CD8-positive, alpha-beta memory T cell (primary cell): ENCODE data around the gene CAMK1D. TPM values are rescaled to one million over a fixed set of nuclear protein-coding genes. Genes with fewer than 3 reads are reported as not detected.
A peak's percentile ranks its signal among the peaks of the same experiment; 100 is the strongest.
"Not testable (repeated sequence)": the region's sequence is repeated elsewhere in the genome, so short reads cannot be mapped to it uniquely, and the experiment has no call there.

Experiments used
- CTCF ChIA-PET: fragments of 350-600 bp; sonication (Branson Sonifier 250); formaldehyde crosslinking; loops from one replicate; lab custom pipeline; 2021; ENCODE audit warnings: antibody characterized with exemption; lab: Charles Lee
- POLR2A ChIA-PET: fragments of 350-600 bp; sonication (Branson Sonifier 250); formaldehyde crosslinking; loops from one replicate; lab custom pipeline; 2021; ENCODE audit warnings: antibody characterized with exemption; lab: Charles Lee
- DNase-seq, 5 donors: peaks; one replicate each; pipeline versions ENCODE4 v3.0.0 to v3.0.0-alpha.2; 2020 to 2022; ENCODE audit warnings: mixed read lengths in 1 of 5
- H3K27ac ChIP-seq: one replicate; pipeline ENCODE4 v1.7.0; 2013; ENCODE audit warnings: low read depth, mild to moderate bottlenecking, low read length, moderate library complexity
- H3K27me3 ChIP-seq: 2 replicates; pipeline ENCODE4 v1.7.0; 2013; ENCODE audit warnings: low read length, mild to moderate bottlenecking; ENCODE audit not compliant: insufficient read depth, poor library complexity, severe bottlenecking
- H3K36me3 ChIP-seq: 2 replicates; pipeline ENCODE4 v1.7.0; 2013; ENCODE audit warnings: mild to moderate bottlenecking, low read length, moderate library complexity; ENCODE audit not compliant: insufficient read depth
- H3K4me1 ChIP-seq: 2 replicates; pipeline ENCODE4 v1.7.0; 2013; ENCODE audit warnings: mild to moderate bottlenecking, low read length, moderate library complexity; ENCODE audit not compliant: insufficient read depth
- H3K4me3 ChIP-seq: 2 replicates; pipeline ENCODE4 v1.7.0; 2013; ENCODE audit warnings: mild to moderate bottlenecking, low read length
- H3K9me3 ChIP-seq: 2 replicates; pipeline ENCODE4 v1.7.0; 2013; ENCODE audit warnings: mild to moderate bottlenecking, low read length
- H3K27ac Mint-ChIP-seq, 8 donors: one replicate each; pipeline ENCODE4 v1.8.0; 2020 to 2021; ENCODE audit warnings: mixed read lengths in 8 of 8, mild to moderate bottlenecking in 6 of 8, inconsistent platforms in 3 of 8, moderate library complexity in 3 of 8
- H3K27me3 Mint-ChIP-seq, 2 donors: one replicate each; pipeline ENCODE4 v1.8.0; 2020 to 2021; ENCODE audit warnings: mixed read lengths in 2 of 2, mild to moderate bottlenecking in 1 of 2, moderate library complexity in 1 of 2
- H3K36me3 Mint-ChIP-seq, 3 donors: one replicate each; pipeline ENCODE4 v1.8.0; 2020 to 2021; ENCODE audit warnings: mixed read lengths in 3 of 3, inconsistent platforms in 1 of 3, mild to moderate bottlenecking in 1 of 3
- H3K4me1 Mint-ChIP-seq, 3 donors: one replicate each; pipeline ENCODE4 v1.8.0; 2020 to 2021; ENCODE audit warnings: mixed read lengths in 3 of 3, inconsistent platforms in 1 of 3, mild to moderate bottlenecking in 1 of 3
- H3K4me3 Mint-ChIP-seq, 7 donors: one replicate each; pipeline ENCODE4 v1.8.0; 2020 to 2021; ENCODE audit warnings: mixed read lengths in 7 of 7, mild to moderate bottlenecking in 6 of 7, moderate library complexity in 4 of 7, inconsistent platforms in 2 of 7
- H3K9me3 Mint-ChIP-seq, 5 donors: one replicate each; pipeline ENCODE4 v1.8.0; 2020 to 2022; ENCODE audit warnings: mixed read lengths in 5 of 5, mild to moderate bottlenecking in 3 of 5, moderate library complexity in 2 of 5, inconsistent platforms in 1 of 5
- polyA plus RNA-seq: library from polyadenylated mRNA; unstranded; fragments of 300-500 nt; fragmentation: Illumina TruSeq; gene quantifications from one replicate; pipeline ENCODE4 v1.2.3, GENCODE V29; 2021
- total RNA-seq, 2 experiments: library from RNA; stranded (reverse); gene quantifications; one replicate each; pipeline ENCODE4 v1.2.3, GENCODE V29; 2021

Gene CAMK1D
- total and polyA plus RNA-seq, 3 experiments from 2014 or later: 8.9 to 15.1 (median 10.0) TPM

DNA sequence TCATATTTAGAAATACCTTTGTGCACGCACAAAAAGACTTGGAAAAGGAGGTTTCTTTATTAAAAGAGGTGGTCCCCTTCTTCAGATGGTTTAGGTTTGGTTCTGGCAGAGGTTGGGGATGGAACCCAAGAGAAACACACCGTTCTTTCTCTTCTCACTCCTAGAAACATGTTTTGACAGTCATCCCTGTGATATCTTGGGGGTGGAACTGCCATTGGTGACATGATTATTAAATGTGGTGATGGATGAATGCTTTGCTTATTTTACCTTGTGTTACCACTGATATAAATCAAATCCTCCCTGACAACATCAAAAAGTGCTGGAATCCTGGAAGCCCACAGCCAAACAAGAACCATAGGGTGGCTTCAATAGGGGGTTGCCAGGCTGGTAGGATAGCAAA, 505.6 kb downstream of the CAMK1D start:
- DNase-seq: no peak
- CTCF ChIA-PET: no interaction called here
- Mint-ChIP-seq H3K27me3 (peaks cover 7 to 42% of the 10 kb centered on the region in 2 donors), H3K27ac (no peak overlapping the region), H3K4me3 (no peak overlapping the region), H3K36me3 (no peaks in the 10 kb centered on the region), H3K9me3 (peaks cover 0 to 2% (median 0%) of the 10 kb centered on the region in 5 donors), H3K4me1 (no peaks in the 10 kb centered on the region)
- H3K9me3 ChIP-seq: no peaks in the 10 kb centered on the region
- H3K4me3 ChIP-seq: no peak overlapping the region
- POLR2A ChIA-PET: no interaction called here
- H3K27ac ChIP-seq: no peak overlapping the region
- no peaks in the 10 kb centered on the region for H3K4me1 ChIP-seq
- H3K27me3 ChIP-seq: no peaks in the 10 kb centered on the region
- no peaks in the 10 kb centered on the region for H3K36me3 ChIP-seq

DNA sequence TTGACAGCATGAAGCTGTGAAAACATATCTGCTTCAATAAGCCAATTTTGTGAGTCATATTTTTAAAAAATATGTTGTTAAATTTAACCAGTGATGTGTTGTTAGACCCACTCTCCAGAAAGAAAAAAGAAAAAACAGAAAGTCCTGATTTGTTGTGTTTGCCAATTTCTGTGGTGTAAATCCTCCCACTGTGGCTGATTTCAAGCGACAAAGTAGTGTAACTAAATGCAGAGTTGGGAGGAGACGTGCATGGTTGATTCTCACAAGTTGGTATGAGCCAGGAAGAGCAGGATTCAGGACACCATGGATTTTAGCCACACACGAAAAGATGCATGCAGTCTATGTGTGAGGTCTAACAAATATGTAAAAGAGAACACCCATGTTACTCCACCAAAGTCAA, 513.1 kb downstream of the CAMK1D start:
- H3K4me3 Mint-ChIP-seq: no peak overlapping the region
- Histone ChIP-seq H3K9me3 (no peaks in the 10 kb centered on the region), H3K4me1 (no peaks in the 10 kb centered on the region), H3K36me3 (no peaks in the 10 kb centered on the region), H3K27me3 (no peaks in the 10 kb centered on the region), H3K27ac (no peak overlapping the region), H3K4me3 (no peak overlapping the region)
- ChIA-PET POLR2A (no interaction called here), CTCF (interaction anchor here (0.7 kb wide), 1 partner anchor 607 kb away, joined by 3 read pairs; no protein-coding TSS in a partner anchor)
- H3K27ac Mint-ChIP-seq: no peak overlapping the region
- no peak for DNase-seq
- no peaks in the 10 kb centered on the region for H3K36me3 Mint-ChIP-seq
- H3K27me3 Mint-ChIP-seq: peaks cover 0 to 9% of the 10 kb centered on the region in 2 donors
- H3K4me1 Mint-ChIP-seq: no peaks in the 10 kb centered on the region
- peaks cover 0 to 9% (median 0%) of the 10 kb centered on the region in 5 donors for H3K9me3 Mint-ChIP-seq

DNA sequence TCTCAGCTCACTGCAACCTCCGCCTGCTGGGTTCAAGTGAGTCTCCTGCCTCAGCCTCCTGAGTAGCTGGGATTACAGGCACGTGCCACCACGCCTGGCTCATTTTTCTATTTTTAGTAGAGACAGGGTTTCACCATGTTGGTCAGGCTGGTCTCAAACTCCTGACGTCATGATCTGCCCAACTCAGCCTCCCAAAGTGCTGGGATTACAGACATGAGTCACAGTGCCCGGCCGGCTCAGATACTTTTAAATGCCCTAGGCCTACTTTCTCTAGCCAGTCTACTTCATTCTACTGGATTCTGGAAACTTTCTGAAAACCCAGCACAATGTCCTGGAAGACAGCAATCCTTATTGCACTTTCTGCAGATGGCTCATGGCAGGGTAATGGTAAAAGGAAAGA, 516.2 kb downstream of the CAMK1D start:
- H3K9me3 Mint-ChIP-seq, H3K36me3 Mint-ChIP-seq, H3K27me3 Mint-ChIP-seq, H3K36me3 ChIP-seq, H3K9me3 ChIP-seq, CTCF ChIA-PET, H3K4me1 Mint-ChIP-seq, H3K27ac Mint-ChIP-seq, H3K27me3 ChIP-seq, H3K4me3 ChIP-seq, H3K27ac ChIP-seq, DNase-seq, H3K4me1 ChIP-seq, H3K4me3 Mint-ChIP-seq, POLR2A ChIA-PET: not testable (repeated sequence)

DNA sequence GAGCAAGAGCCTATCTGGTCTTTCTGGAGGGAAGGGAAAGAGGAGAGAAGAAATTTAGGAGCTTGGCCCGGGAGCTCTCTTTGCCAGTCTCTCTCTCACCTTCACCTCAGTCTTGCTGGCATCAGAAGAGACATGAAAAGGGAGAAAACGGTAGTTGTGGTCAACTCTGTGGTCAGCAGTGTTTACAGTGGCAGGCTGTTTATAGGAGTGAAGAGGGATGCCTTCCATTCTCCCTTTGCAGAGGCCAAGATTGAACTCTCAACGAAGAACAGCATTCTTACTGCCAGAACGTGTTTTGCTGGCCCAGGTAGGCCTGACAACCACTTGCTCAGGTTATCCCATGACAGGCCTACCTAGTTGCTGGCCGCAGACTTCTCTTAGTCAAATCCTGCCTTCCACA, 518.9 kb downstream of the CAMK1D start:
- CTCF ChIA-PET: no interaction called here
- peaks cover 7 to 11% of the 10 kb centered on the region in 2 donors for H3K27me3 Mint-ChIP-seq
- no peak overlapping the region for H3K27ac Mint-ChIP-seq
- H3K36me3 Mint-ChIP-seq: no peaks in the 10 kb centered on the region
- H3K36me3 ChIP-seq: no peaks in the 10 kb centered on the region
- H3K9me3 Mint-ChIP-seq: no peaks in the 10 kb centered on the region
- H3K4me1 ChIP-seq: no peaks in the 10 kb centered on the region
- no peak for DNase-seq
- H3K4me3 Mint-ChIP-seq: no peak overlapping the region
- no peak overlapping the region for H3K27ac ChIP-seq
- H3K9me3 ChIP-seq: no peaks in the 10 kb centered on the region
- no peak overlapping the region for H3K4me3 ChIP-seq
- POLR2A ChIA-PET: no interaction called here
- no peaks in the 10 kb centered on the region for H3K27me3 ChIP-seq
- no peaks in the 10 kb centered on the region for H3K4me1 Mint-ChIP-seq

DNA sequence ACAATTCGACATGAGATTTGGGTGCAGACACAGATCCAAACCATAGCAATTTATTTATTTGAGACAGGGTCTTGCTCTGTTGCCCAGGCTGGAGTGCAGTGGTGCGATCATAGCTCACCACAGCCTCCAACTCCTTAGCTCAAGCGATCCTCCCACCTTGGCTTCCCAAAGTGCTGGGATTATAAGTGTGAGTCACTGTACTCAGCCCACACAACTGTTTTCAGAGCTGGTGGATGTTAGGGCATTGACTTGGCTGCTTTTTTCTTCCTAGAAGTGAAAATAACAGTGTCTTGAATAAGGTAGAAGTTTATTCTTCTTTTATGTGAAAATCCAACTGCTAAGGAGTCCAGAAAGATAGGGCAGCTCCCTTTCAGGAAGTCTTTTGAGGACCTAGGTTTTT, 520.1 kb downstream of the CAMK1D start:
- H3K4me1 Mint-ChIP-seq: no peaks in the 10 kb centered on the region

DNA sequence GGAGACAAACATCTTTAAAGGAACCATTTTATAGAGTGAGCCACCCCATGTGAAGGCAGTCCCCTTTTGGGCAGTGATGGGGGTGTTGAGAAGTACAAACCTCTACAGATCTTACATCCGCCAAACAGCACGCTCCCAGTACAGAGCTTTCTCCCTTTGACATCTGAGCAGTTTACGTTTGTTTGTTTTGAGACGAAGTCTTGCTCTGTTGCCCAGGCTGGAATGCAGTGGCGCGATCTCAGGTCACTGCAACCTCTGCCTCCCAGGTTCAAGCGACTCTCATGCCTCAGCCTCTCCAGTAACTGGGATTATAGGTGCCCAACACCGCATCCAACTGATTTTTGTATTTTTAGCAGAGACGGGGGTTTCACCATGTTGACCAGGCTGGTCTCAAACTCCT, 523.2 kb downstream of the CAMK1D start:
- POLR2A ChIA-PET: no interaction called here

More for the DNA sequence above, 520.1 kb downstream of the CAMK1D start:
- ChIA-PET CTCF (no interaction called here), POLR2A (no interaction called here)
- H3K9me3 Mint-ChIP-seq: no peaks in the 10 kb centered on the region
- DNase-seq: no peak
- no peaks in the 10 kb centered on the region for H3K27me3 ChIP-seq
- no peak overlapping the region for H3K4me3 Mint-ChIP-seq
- peaks cover 7 to 11% of the 10 kb centered on the region in 2 donors for H3K27me3 Mint-ChIP-seq
- H3K4me1 ChIP-seq: no peaks in the 10 kb centered on the region
- H3K27ac Mint-ChIP-seq: no peak overlapping the region
- no peak overlapping the region for H3K27ac ChIP-seq
- H3K4me3 ChIP-seq: no peak overlapping the region
- H3K36me3 Mint-ChIP-seq: no peaks in the 10 kb centered on the region
- H3K9me3 ChIP-seq: no peaks in the 10 kb centered on the region
- H3K36me3 ChIP-seq: no peaks in the 10 kb centered on the region

DNA sequence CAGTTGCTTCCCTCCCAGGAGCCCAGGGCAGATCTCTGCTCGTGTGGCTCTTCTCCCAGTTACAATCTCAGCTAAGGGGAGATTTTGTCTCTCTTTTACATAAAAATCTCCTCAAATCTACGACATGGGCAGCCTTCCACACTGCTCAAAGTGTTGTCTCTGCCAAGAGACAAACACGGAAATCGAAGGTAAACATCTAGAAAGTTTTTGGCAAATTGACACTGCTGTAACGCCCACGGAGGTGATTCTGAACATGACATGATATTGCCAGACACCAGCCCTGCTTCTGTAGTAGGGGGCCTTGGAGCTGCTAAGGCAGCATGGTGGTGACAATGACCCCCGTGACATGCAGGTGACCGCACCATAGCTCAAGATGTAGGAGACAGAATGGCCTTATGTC, 523.8 kb downstream of the CAMK1D start:
- H3K36me3 Mint-ChIP-seq: no peaks in the 10 kb centered on the region
- Histone ChIP-seq H3K27ac (no peak overlapping the region), H3K27me3 (no peaks in the 10 kb centered on the region), H3K4me3 (no peak overlapping the region), H3K4me1 (no peaks in the 10 kb centered on the region), H3K9me3 (no peaks in the 10 kb centered on the region), H3K36me3 (no peaks in the 10 kb centered on the region)
- no peak overlapping the region for H3K4me3 Mint-ChIP-seq
- no peaks in the 10 kb centered on the region for H3K4me1 Mint-ChIP-seq
- POLR2A ChIA-PET: no interaction called here
- H3K27me3 Mint-ChIP-seq: peaks cover 19 to 21% of the 10 kb centered on the region in 2 donors
- peak overlapping the region in 1 of 8 donors; percentile 42 for H3K27ac Mint-ChIP-seq
- CTCF ChIA-PET: no interaction called here
- H3K9me3 Mint-ChIP-seq: no peaks in the 10 kb centered on the region
- no peak for DNase-seq

More for the DNA sequence above, 523.2 kb downstream of the CAMK1D start:
- Histone ChIP-seq H3K27ac (no peak overlapping the region), H3K4me3 (no peak overlapping the region), H3K27me3 (no peaks in the 10 kb centered on the region), H3K9me3 (no peaks in the 10 kb centered on the region), H3K36me3 (no peaks in the 10 kb centered on the region), H3K4me1 (no peaks in the 10 kb centered on the region)
- Mint-ChIP-seq H3K4me3 (no peak overlapping the region), H3K27me3 (peaks cover 15 to 20% of the 10 kb centered on the region in 2 donors), H3K4me1 (no peaks in the 10 kb centered on the region), H3K9me3 (no peaks in the 10 kb centered on the region), H3K36me3 (no peaks in the 10 kb centered on the region), H3K27ac (no peak overlapping the region)
- no peak for DNase-seq
- CTCF ChIA-PET: no interaction called here

DNA sequence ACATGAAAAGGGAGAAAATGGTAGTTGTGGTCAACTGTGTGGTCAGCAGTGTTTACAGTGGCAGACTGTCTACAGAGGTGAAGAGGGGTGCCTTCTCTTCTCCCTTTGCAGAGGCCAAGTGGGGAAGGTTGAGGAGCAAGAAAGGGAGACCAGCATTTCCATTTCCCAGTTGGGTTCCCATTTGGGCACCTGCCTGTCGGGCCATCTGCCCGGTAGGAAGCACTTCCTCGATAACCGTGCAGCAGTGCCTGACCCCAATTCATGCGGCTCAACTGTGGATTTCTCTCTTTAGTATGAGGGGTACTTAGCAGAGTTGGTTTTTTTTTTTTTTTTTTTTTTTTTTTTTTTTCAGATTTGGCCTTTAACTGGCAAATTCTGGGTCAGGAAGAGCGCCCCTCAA, 525.2 kb downstream of the CAMK1D start:
- H3K4me3 Mint-ChIP-seq: no peak overlapping the region
- Histone ChIP-seq H3K4me3 (no peak overlapping the region), H3K9me3 (no peaks in the 10 kb centered on the region), H3K36me3 (no peaks in the 10 kb centered on the region), H3K27me3 (no peaks in the 10 kb centered on the region), H3K27ac (no peak overlapping the region), H3K4me1 (no peaks in the 10 kb centered on the region)
- DNase-seq: no peak
- no peaks in the 10 kb centered on the region for H3K9me3 Mint-ChIP-seq
- no peak overlapping the region for H3K27ac Mint-ChIP-seq
- CTCF ChIA-PET: no interaction called here
- POLR2A ChIA-PET: no interaction called here
- peaks cover 18 to 19% of the 10 kb centered on the region in 2 donors for H3K27me3 Mint-ChIP-seq
- H3K36me3 Mint-ChIP-seq: no peaks in the 10 kb centered on the region
- H3K4me1 Mint-ChIP-seq: no peaks in the 10 kb centered on the region

DNA sequence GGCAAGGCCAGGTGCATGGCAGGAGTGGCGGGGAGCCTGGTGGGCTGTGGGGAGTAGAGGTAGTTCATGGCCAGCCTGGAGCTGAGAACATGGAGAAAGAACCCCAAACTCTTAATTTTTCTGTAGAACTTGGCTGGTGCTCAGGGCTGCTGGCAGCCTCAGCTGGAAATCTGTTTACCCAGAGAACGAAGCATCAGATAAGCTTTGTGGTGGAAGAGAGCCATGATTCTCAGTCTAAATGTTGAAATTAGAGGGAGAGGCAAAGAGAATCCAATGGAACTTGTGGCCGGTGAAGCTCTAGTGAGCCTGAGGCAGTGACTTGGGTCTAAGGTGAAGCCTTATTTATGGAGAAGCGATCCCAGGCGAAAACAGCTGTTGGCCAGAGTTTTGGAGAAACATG, 525.8 kb downstream of the CAMK1D start:
- DNase-seq: no peak
- Mint-ChIP-seq H3K36me3 (no peaks in the 10 kb centered on the region), H3K27ac (no peak overlapping the region), H3K27me3 (peaks cover 19 to 22% of the 10 kb centered on the region in 2 donors), H3K4me3 (no peak overlapping the region), H3K9me3 (no peaks in the 10 kb centered on the region), H3K4me1 (no peaks in the 10 kb centered on the region)
- CTCF ChIA-PET: no interaction called here
- H3K4me3 ChIP-seq: no peak overlapping the region
- POLR2A ChIA-PET: no interaction called here
- H3K36me3 ChIP-seq: no peaks in the 10 kb centered on the region
- H3K27me3 ChIP-seq: no peaks in the 10 kb centered on the region
- H3K9me3 ChIP-seq: no peaks in the 10 kb centered on the region
- no peaks in the 10 kb centered on the region for H3K4me1 ChIP-seq
- no peak overlapping the region for H3K27ac ChIP-seq
